Measurements from ENCODE around the gene PCTP.

PCTP gene

GRCh38 chr17:55750750-55751657 is at the start of gene PCTP:
Gene PCTP, plus strand, starts transcription at chr17:55751051. Its CDS starts 53 bp downstream, at chr17:55751104.
- peak; percentile 93 for DNase-seq

GRCh38 chr17:55702150-55702549 is 48.7 kb upstream of the PCTP start:
- DNase-seq: no peak

GRCh38 chr17:55704401-55704800 is 46.5 kb upstream of the PCTP start:
- no peak for DNase-seq

- peak; percentile 88 for DNase-seq
Measured at GRCh38 chr17:55705847-55706246, 45.0 kb upstream of the PCTP start.

GRCh38 chr17:55706808-55707773 is 43.8 kb upstream of the PCTP start:
- no peak for DNase-seq

- DNase-seq: no peak
Measured at GRCh38 chr17:55708175-55708974, 42.5 kb upstream of the PCTP start.

- no peak for DNase-seq
Measured at GRCh38 chr17:55709440-55709839, 41.4 kb upstream of the PCTP start.

- no peak for DNase-seq
Measured at GRCh38 chr17:55709984-55710383, 40.9 kb upstream of the PCTP start.

- no peak for DNase-seq
Measured at GRCh38 chr17:55710410-55710809, 40.4 kb upstream of the PCTP start.

- DNase-seq: peak; percentile 4
Measured at GRCh38 chr17:55710829-55711496, 39.9 kb upstream of the PCTP start.

GRCh38 chr17:55717432-55717831 is 33.4 kb upstream of the PCTP start:
- DNase-seq: no peak

- DNase-seq: peak; percentile 83
Measured at GRCh38 chr17:55717898-55718735, 32.7 kb upstream of the PCTP start.

- DNase-seq: no peak
Measured at GRCh38 chr17:55720919-55721836, 29.7 kb upstream of the PCTP start.

GRCh38 chr17:55722016-55722736 is 28.7 kb upstream of the PCTP start:
- no peak for DNase-seq

- DNase-seq: no peak
Measured at GRCh38 chr17:55722742-55723487, 27.9 kb upstream of the PCTP start, which contains the start of gene TMEM100. Gene TMEM100, minus strand, starts transcription at chr17:55722864. Its CDS starts 1,794 bp downstream, at chr17:55721070.

- no peak for DNase-seq
Measured at GRCh38 chr17:55723488-55723848, 27.4 kb upstream of the PCTP start.

- DNase-seq: peak; percentile 8
Measured at GRCh38 chr17:55726440-55726839, 24.4 kb upstream of the PCTP start.

- no peak for DNase-seq
Measured at GRCh38 chr17:55727275-55727674, 23.6 kb upstream of the PCTP start.

All from DMS53 (cell line).